Embryonic facial prominence (tissue), 1 donor: ENCODE measurements around the gene CHN1.

Experiments
- DNase-seq: peaks from one replicate; pipeline ENCODE4 v3.0.0-alpha.2; 2016; ENCODE audit errors: extremely low spot score

The CHN1 gene

DNA sequence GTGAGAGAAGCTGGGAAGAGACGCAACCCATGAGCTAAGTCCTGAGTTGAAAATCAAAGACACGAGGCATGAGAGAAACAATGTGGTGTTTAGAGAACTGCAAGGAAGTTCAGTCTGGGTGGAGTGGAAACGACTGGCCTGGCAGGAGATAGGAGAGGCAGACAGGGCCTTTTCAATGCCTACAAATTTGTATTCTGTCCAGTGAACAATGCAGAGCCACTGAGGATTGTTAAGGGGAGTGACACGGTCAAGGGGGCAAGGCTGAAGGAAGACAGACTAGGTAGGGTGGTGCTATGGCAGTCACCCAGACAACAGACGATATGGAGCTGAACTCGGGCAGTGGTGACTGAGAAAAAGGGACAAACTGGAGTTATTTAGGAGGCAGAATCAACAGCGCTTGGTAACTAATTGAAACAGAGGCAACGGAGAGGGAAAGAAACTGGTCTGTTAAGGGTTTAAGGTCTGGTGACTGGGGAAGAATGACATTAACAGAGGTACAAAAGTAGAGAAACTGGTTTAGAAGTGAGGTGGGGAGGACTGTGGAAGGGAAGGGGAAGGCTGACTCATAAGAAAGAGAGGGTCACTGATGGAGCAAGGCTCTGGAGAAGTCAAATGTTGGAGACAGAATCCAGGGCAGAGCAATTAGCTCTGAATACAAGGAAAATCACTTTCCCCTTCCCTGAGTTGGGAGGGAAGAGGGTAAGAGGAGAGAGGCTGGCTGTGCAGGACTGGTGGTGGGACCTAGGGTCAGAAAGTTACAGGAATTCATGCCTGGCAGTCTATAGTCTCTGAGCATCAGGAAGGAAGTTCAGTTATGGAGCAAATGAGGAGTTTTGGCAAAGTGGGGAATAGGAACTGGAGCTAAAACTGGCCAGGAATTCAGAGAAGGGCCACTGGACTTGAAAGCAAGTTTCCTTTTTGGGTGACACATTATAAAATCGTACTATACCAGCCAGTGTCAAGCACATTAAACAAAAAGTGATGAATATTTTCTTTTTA lies 177.5 kb downstream of the CHN1 start:
- DNase-seq, result no peak

DNA sequence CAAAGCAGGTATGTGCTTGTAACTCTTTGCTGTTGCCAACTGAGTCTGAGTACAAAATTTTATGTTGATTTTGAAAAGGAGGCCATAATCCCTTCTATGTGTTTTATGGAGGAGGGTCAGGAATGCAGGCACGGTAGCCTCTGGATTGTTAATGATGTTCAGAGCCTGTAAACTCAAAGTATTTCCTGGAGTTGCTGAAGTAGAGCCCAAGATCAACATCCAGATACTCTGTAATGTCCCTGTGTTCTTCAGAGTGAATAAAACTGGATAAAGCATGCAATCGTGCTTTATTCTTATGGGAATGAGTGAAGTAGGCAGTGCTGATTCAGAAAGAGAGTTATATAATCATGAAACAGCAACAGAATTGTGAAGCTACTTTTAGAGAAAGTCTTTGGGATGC lies 179.1 kb downstream of the CHN1 start:
- no peak for DNase-seq

DNA sequence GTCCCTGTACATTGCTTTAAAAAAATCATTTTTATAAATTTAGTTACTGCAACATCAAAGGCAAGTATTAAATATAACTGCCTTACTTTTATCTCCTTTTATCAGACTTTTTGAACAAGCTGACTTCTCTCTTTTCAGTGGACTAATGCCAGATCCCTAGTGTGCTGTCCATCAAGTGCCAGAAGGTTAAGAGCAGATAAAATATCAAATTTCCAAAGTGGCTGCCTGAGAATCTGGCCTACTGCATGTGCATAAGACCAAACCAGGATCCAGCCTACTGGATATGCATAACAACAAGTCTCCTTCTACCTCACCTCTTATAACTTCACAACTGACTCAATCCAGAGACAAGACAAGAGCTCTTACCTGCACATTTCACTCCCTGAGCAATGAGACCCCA lies 181.1 kb downstream of the CHN1 start:
- DNase-seq, result no peak

DNA sequence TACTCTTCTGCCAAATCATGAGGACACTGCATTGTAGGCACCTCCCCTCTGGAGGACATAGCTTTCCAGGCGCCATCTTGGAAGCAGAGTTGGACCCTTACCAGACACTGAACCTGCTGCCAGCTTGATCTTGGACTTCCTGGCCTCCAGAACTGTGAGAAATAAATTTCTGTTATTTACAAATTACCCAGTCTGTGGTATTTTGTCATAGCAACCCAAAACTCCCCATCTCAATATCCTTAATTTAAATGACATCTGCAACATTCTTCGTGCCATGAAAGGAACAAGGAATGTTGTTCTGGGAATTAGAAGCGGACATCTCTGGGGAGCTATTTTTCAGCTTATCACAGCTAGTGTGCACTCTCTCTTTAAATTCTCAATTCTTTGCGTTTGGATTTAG lies 183.6 kb downstream of the CHN1 start:
- no peak for DNase-seq

DNA sequence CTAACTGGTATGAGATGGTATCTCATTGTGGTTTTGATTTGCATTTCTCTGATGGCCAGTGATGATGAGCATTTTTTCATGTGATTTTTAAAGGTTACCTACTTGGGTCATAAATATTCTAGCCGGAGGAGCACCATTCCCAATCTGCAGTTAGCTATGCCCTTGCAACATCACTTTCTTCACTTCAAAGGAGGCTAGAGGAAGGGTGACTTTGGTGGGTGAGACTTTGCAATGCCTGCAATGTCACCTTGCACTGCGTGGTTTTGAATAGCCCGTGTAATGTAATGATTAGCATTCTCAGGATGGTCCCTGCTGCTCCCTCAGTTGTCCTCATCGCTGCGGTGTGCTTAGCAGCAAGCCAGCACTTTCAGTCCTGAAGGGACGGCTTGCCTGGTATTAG lies 184.8 kb downstream of the CHN1 start:
- no peak for DNase-seq

DNA sequence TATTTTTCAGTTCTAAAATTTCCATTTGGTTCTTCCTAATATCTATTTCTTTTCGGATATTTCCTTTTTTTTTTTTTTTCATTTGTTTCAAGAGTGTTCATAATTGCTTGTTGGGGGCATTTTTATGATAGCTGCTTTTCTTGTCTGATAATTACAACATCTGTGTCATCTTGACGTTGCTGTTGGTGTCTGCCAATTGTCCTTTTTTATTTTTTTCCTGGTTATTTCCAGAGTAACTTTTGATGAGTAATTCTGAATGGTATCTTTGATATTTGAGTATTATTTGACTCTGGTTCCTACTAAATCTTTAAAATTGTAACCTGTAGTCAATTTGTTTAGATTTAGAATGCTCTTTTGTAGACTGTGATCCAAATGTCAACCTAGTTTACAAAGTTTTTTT lies 189.7 kb downstream of the CHN1 start:
- no peak for DNase-seq

DNA sequence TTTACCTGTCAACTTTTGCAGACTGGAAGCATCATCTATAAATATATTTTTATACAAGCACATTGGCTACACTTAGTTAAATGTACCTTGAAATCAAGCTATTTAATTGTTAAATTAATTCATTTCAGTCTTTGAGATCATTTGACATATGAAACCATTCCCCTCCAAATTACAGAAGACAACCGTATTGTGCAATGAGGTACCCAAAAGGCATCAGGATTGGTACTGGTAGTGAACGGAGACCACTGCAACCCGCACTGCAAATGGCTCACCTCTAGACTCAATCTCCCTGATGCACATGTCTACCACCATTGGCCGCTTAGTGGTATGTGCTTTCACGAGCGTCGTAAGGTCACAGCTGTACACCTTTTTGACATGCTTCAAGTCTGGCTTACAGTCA lies 193.1 kb downstream of the CHN1 start:
- DNase-seq, result no peak

DNA sequence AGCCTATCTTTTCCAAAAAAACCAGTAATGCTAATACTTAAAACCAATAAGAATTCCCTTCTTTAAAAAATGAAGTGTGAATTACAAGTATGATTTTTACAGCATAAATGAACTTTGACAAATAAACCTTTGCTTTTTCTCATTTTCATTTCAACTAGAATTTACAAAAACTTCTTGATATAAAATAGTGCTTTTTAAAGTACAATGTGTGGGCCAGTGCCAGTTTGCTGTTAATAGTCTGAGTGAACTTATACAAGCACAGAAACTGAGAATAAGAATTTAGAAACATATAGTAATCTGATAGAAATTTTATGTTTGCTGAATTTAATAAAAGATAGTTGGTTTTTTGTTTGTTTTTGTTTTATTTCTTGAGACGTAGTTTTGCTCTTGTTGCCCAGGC lies 197.2 kb downstream of the CHN1 start:
- DNase-seq, result no peak

DNA sequence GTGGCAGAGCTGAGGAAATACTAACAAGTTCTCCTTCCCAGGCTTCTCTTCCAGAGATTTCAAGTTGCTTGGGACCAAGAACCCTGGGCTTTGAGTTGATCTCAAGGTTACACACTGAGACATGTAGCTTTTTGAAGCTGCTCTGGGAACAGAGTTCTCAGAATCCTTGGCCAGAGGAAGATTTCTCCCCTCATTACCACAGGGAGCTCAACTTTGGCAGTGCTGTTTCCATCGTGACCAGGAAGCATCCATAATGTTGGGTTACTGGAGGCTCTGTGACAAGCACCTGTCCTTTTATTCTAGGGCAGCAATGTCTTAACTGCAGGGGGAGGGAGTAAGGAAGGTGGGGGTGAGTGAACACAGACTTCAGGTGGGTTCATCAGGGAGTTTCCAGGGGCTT lies 199.4 kb downstream of the CHN1 start:
- DNase-seq, result no peak

DNA sequence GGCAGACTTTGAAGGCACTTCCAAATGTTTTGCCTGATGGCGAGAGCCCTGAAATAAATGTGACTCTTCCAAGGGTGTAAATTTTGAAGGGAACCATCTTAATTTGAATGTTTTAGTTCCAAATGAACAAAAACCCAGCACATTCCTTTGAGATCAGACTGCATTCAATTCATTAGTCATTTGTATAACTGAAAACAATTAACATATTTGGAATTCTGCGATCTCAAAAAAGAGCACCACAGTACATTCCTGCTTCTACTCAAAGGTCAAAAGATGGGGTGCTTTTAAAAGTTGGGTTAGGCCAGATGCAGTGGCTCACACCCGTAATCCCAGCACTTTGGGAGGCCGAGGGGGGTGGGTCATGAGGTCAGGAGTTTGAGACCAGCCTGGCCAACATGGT lies 202.7 kb downstream of the CHN1 start:
- DNase-seq, result no peak

DNA sequence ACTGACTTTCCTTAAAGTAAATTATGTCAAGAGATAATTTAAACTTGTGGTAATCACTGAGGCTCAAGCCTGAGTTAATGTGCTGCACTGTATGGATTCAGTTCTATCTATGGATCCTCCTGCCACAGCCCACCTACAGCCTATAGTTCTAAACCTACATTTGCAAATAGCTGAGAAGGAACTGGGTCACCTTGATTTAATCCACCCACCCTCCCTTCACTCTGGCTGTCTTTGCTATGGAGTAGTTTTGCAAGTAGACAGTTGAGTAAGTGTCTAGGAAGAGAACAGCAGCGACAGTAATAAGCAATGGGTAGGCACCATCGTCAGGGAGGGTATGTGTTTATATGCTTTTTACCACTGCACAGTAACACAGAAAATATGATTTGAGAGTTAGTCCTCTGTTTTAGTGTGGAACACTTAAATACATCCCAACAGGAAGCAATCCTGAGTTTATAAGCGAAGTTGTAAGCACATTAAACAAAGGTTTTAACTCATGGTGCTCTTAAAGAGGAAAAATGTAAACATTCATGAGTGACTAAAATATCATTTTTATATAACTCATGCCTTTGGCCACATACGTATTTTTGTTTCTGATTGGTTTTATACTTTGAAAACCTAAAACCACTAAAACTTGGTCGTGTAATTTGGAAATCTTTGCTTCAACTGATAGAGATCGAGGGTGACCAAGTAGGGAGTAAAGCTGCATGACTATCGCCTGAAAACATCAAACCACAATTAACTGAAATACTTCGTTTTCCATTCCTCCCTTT lies 204.6 kb downstream of the CHN1 start:
- no peak for DNase-seq

DNA sequence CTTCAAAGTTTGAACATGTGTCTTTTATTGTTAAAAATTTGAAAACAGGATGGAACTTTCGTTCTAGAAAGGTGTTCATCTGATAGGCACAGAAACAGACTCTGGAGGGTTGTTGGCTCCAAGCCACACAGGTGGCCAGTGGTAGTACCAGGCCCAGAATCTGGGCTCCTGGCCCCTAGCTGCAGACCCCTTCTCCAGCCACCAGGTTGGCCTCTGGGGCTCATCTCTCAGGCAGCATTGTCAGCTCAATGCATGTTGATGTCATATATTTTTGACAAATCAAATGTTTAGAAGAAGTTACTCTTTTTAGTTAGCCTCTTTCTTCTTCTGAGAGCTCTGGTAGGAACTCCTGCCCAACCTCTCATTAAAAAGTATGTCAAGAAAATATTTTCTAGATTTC lies 206.4 kb downstream of the CHN1 start:
- DNase-seq, result no peak

DNA sequence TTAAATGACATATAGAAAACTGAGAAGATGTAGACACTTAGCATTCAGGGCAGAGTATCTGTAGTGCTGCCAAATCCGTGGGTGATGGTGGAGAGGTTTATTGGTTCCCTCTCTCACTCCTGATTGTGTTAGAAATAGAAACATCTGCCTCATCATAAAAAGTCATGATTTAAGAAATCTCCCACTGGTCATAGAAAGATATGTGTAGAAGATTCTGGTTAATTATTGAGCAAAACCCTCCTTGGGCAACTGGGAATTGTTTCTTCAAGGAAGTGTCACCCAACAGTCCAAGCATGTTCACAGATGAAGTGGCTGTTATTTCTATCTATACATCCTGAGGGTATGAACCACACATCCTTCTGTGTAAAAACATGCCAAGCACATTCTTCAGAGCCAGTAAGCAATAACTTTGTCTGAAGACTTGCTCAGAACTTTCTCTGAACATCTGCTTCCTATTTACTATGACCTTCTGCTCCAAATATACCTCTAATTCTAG lies 207.4 kb downstream of the CHN1 start:
- DNase-seq, result no peak

DNA sequence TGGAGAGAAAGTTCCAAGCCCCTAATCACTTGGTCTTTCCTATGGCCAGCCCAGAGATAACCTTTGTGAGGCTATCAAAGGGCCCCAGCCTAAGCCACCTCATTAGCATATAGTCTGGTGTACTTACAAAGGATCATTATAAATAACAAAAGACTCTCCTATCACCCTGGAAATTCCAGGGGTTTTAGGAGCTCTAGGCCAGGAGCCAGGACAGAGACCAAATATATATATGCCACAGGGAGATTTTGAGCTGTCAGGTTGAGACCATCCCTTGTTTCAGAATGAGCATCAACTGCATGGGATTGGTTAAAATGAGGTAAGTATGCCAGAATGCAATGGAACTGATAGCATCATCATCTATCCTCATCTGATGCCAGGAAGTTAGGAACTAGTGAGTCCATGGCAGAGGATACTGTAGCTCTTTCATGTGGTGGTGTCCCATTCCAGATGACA lies 208.8 kb downstream of the CHN1 start:
- DNase-seq, result no peak

DNA sequence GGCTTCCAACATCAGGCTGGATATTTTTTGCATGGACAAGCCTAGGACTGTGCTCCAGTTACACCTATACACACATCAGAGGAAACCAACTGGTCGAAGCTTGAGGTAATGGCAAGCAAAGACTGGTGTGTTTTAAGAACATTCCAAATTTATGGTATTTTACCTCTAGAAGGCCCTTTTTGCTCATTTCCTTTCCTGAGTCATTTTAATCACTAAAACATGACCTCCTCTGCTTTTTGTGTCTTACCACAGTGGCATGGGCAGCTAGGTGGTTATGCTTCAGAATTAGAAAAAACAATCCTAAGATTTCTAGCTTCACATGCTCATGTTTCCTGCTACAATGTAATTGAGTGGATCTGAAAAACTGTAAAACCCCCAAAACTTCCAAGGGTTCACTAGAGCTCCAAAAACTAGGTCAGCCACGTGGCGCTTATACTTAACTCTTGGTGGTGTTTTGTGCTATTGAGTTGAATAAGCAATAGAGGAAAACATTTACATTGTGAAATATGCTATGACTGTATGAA lies 210.3 kb downstream of the CHN1 start:
- DNase-seq, result no peak

DNA sequence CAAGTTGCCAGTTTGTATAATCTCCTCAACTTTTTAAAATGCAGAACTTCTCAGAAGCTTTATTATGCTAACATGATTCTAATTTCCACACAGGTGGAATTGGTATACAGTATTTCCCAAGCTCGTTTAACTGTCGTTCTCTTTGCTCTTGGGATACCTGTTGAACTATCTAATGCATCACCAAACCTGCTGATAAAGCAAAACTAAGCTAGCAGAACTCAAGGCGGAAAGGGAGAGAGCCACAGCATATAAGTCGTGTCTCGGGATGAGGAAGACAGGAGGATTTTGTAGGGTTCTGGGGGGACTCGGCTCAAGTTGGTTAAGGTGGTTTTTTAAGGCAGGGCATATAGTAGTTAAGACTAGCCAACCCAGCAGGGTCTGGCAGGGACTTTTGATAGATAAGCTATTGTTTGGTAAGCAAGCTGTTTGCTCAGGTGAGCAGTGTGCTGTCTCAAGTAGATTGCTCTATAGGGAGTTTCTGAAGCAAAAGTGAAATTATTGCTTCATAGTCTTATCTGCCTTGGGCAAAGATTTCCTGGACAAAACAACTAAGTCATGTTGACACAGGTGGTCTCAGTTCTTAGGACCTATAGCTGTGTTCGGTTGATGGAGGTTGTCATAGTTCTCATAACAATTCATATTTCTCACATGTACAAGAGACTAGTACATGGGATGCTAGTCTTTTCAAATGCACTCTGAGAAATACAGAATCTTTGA lies 212.7 kb downstream of the CHN1 start:
- no peak for DNase-seq

DNA sequence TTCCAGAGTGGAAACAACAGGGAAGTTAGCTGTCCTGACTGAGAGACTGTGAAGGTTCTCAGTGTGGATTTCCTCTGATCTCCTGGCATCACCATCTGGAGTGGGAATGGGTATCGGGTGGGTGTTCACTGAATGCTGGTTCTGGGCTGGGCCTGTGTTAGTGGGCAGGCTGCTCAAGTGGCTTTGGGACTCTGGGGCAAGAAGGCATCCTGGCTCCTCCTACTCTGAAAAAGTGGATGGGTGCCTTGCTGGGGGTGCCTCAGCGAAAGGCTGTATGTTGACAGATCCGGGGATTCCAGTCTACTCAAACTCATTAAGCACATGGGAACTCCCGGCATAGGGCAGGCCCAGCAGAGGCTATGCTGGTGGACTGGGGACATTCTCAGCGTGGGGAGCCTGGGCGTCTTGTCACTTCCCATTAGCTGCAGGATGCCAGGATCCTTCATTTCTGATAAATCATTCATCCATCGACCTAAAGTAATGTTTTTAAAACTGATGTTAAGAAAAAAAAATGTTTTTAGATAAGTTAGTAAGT lies 213.4 kb downstream of the CHN1 start:
- DNase-seq, result no peak

DNA sequence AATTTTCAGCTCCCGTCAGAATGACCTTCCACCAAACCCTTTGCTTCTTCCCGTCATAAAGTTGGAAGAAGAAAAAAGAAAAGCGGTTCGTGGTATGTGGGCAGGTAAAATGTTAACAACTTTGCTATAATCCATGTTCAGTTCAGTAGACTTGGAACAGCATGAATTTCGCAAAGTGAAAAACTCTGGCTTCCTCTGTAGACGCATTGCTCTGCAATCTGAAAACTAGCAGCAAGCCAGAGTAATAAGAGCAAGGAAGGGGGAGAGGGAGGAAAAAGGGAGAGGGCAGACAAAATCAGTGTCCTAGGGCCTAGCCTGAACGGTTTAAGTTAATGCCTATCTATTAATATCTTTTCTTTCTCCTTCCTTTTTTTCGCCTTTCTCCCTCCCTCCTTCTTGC lies 214.2 kb downstream of the CHN1 start:
- no peak for DNase-seq

DNA sequence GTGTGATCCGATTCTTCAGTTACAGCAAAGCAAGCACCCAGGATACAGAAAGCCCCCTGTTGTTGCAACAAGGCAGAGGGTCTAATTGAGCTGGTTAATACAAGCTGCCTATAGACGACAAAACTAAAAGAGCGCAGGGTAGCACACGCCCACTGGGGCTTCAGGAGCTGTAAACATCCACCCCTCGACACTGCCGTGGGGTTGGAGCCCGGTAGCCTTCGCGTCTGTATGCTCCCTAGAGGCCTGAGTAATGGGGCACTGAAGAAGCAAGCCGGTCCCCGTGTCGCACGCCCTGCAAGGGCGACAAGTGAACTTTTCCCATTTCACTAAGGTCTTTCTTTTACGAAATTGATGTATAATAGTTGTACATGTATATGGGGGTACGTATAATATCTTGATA lies 216.2 kb downstream of the CHN1 start:
- no peak for DNase-seq

DNA sequence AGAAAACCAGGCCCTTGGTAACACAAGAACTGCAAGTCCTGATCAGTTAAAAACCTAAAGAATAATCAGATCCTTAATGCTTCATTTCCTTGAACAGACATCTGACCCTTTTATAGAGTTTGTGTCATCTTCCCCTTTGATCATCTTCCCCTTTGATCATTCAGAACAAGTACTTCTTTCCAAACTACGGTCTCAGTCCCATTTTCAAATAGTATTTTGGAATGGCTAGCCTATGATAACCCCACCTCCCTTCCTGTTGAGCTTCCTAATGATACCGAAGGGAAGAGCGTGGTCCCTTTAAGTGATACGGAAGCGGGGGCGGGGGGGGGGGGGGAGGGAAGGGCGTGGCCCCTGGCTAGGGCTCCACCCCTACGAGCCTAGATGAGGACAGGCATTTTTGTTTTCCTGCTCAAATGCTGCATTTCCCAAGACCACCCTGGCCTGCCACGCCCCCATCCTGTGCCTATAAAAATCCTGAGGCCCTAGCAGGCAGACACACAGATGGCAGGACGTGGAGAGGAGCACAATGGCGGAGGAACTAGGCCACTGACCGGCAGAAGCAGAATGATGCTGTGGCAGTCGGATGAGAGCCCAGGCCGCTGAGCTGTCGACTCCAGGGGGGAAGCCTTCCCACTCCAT lies 216.8 kb downstream of the CHN1 start:
- DNase-seq, result no peak
